Stimulated activated CD8-positive, alpha-beta memory T cell treated with anti-CD3 and anti-CD28 coated beads, Interleukin-15, amount 100 ng/mL, for 48 hours (primary cell): ENCODE data around the gene KLHL2.
A peak's percentile ranks its signal among the peaks of the same experiment; 100 is the strongest.

Experiments
- DNase-seq, 2 donors: peaks; one replicate each; pipeline ENCODE4 v3.0.0-alpha.2; 2020; ENCODE audit warnings: low read depth in 2 of 2

The KLHL2 gene

GRCh38 chr4:165289423-165289785 lies 82.0 kb downstream of the KLHL2 start:
- no peak for DNase-seq

GRCh38 chr4:165293061-165293460 lies 85.7 kb downstream of the KLHL2 start:
- DNase-seq = no peak

GRCh38 chr4:165293927-165294649 lies 86.7 kb downstream of the KLHL2 start:
- DNase-seq = no peak

DNA sequence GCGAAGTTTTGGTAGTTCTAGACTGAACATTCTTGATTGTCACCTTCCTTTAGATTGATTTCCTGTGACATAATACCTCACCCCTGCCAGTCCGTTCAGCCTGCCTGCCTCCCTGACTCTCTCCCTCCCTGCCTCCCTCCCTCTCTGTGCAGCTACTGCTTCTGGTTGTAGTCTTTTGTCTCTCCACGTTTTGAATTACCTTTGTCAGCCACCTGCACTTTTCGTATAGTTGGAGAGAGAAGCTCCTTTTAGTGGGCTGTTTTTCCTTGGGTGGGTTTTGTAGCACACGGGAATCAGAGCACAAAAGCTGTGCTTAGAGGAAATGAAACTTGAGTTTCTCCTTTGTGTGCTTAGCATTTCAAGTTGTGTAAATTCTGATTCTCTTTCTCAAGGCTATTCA lies 87.5 kb downstream of the KLHL2 start:
- no peak for DNase-seq

DNA sequence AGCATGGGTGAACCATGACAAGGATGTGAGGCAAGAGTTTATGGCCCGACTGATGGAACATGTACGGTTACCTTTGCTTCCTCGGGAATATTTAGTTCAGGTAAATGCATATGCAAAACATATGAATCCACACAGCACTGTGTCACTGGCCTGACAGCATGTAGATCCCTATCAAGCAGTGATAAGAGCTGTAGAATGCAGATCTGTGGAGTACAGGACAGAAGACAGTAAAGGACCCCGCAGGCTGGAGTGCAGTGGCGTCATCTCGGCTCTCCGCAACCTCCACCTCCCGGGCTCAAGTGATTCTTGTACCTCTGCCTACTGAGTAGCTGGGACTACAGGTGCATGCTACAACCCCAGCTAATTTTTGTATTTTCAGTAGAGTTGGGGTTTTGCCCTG lies 90.3 kb downstream of the KLHL2 start:
- DNase-seq = no peak

DNA sequence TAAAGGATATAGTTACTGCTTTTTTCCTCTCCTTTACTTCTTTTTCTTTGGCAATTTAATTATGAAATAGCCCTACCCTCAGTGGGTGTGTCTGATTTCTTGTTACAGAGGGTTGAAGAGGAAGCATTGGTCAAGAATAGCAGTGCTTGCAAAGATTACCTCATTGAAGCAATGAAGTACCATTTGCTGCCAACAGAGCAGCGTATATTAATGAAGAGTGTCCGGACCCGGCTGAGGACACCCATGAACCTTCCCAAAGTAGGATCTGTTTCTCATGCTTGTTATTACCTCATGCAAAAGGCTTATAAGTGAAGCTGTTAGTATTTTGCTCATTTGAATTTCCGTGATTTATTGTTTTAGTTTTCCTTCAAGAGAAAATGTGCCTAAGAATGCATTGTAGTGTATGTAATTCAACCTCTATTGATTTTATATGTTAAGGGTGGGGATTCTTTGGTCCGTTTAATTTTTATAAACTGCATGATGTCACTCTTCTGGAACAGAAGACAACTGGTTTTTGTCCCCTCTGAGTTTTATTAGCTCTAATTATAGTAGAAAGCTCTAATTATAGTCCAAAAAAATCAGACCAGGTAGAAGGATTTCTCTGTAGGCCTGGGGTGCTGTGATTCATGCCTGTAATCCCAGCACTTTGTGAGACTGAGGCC lies 92.2 kb downstream of the KLHL2 start:
- no peak for DNase-seq

GRCh38 chr4:165301833-165302232 lies 94.5 kb downstream of the KLHL2 start:
- DNase-seq = no peak

DNA sequence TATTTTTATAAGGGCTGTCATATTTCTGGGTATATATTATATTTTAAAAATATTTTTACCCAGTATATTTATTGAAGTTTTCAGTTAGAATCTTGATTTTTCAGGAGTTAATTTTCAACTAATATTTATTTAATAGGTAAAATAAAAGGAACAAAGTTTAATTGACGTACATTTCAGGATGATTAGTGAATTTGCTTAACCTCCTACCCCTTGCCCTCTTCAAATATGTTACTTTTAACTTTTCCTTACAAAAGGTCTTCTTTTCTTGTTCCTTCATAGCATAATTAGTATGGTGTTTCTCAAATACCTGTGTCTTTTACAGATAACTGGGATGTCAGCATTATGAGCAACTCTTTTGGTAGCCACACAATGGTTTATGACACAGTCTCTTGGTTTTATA lies 95.3 kb downstream of the KLHL2 start:
- no peak for DNase-seq

DNA sequence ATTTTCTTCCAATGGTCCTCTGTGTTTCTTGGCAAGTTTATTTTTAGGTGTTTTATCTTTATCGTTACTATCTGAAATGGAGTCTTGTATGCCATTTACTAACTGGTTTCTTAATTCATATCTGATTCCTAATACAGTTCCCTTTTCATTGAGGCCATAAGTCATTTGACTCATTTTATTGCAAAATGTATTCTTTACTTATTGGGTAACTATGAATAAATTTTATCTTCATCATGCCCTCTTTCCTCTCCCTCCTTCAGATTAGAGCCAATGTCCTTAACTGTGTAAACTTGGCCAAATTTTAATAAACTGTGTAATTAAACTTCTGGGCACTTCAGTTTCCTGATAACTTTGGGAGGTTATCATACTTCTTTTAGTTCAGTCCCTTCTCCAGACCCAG lies 100.8 kb downstream of the KLHL2 start:
- no peak for DNase-seq

- DNase-seq = no peak
These were observed 101.2 kb downstream of the KLHL2 start for GRCh38 chr4:165308606-165309005.

DNA sequence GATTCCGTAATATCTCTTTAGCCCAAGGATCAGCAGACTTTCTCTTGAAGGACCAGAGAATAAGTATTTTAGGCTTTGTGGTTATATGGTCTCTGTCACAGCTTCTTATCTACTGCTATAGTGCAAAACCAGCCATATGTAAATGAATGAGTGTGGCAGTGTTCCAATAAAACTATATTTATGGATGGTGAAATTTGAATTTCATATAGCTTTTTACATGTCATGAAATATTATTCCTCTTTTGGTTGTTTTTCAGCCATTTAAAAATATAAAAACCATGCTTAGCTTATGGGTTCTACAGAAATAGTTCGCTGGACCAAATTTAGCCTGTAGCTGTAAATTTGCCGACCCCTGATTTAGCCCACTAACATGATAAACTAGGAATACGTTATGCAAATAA lies 102.1 kb downstream of the KLHL2 start:
- DNase-seq = no peak

DNA sequence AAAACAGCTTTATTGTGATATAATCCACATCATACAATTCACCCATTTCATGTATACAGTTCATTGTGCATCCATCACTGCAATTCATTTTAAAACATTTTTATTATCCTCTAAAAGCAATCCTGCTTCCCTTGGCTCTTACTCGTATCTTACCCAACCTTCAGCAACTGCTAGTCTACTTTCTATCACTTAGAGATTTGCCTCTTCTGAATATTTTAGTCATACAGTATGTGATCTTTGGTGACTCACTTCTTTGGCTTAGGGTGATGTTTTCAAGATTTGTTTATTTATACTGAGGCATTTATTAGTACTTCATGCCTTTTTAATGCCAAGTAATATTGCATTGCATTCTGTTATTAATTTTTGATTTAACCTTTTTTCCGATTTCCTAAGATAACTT lies 105.1 kb downstream of the KLHL2 start:
- no peak for DNase-seq

DNA sequence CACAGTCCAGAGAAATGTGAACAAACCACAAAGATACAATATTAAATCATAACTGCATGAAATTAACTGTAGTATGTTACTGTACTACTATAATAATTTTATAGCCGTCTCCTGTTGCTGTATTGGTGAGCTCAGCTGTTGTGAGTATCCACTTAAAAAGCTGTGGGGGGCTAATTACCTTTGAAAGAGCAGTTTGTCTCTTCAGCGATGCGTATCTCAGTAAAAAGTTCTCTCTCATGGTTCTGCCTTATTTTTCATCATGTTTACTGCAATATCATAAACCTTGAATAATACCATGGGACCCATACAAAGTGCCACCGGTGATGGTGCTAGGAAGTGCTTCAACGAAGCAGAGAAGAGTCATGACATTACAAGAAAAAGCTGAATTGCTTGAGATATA lies 111.7 kb downstream of the KLHL2 start:
- DNase-seq = no peak

DNA sequence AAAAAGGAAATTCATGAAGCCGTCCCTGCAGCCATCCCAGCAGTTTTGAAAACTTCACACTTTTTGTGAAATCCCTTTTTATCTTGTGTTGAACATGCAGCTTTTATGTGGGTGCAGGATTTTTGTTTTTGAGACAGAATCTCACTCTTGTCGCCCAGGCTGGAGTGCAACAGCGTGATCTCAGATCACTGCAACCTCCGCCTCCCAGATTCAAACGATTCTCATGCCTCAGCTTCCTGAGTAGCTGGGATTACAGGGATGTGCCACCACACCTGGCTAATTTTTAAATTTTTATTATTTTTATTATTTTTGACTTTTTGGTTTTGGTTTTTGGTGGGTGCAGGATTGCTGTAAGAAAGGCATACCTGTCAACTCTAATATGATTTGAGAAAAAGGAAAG lies 112.1 kb downstream of the KLHL2 start:
- DNase-seq = no peak

- DNase-seq = no peak
These were observed 117.0 kb downstream of the KLHL2 start for GRCh38 chr4:165324236-165324917.

DNA sequence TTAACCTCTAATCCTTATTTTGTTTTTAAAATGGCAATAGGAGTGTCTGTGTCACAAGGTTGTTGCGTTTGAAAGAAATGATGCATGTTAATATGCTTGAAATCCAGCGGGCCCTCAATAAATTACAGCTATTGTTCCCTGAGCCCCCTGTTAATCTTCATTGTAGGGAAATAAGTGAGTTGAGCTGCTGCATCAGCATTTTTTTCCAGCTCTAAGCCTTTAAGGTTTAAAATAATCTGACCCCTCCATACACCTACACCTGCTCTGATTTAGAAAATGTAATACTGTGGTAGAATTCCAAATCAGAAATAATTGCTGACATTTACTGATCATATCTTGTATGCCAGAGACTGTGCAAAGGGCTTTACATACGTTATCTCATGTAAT lies 117.5 kb downstream of the KLHL2 start:
- no peak for DNase-seq

DNA sequence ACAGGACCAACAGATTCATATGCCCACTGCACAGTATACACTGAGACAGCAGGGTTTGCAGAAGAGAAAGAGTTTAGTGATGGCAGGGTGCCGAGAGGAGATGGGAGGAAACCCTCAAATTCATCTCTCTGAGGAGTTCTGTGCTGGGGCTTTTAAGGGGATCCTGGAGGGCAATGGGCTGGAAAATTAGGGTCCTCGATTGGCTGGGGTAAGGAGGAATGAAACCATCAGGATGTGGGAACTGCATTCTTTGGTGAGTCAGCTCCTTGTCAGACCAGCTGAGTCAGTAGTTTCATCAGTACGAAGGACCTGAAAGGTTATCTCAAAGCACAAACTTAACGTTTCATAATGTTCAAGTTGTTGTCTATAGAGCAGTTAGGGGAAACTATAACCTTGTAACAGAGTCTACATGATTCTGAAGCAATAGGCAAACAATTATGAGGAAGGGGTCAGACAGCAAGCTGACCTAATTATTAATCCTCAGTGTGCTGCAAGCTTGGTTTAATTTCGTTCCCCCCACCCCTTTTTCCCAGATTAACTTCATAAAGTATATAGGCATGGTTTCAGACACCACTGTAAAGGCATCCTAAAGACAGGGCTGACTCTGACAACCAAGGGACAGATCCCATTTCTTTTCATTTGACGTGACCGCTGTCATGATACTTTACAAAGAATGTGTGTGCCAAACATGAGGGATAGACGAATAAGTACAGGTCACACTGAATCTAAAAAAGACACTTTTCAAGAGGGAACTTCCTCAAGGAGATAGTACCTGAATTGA lies 118.6 kb downstream of the KLHL2 start:
- no peak for DNase-seq

DNA sequence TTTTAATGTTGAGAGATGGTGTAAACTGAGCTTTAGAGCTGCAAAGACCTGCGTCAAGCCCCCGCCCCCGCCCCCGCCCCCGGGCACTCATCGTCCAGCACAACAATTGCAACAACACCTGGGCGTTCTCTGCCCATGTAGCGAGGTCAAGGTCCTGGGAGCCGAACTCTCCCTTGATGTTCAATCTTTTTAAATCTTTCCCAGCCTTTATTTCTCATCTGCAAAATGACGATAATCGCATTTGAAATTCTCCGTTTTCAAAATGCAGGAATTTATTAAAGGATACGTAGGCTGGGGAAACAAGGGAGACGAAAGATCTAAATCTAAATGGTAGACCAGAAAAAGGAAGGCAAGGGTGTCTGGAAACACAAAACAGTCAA lies 119.5 kb downstream of the KLHL2 start:
- no peak for DNase-seq

DNA sequence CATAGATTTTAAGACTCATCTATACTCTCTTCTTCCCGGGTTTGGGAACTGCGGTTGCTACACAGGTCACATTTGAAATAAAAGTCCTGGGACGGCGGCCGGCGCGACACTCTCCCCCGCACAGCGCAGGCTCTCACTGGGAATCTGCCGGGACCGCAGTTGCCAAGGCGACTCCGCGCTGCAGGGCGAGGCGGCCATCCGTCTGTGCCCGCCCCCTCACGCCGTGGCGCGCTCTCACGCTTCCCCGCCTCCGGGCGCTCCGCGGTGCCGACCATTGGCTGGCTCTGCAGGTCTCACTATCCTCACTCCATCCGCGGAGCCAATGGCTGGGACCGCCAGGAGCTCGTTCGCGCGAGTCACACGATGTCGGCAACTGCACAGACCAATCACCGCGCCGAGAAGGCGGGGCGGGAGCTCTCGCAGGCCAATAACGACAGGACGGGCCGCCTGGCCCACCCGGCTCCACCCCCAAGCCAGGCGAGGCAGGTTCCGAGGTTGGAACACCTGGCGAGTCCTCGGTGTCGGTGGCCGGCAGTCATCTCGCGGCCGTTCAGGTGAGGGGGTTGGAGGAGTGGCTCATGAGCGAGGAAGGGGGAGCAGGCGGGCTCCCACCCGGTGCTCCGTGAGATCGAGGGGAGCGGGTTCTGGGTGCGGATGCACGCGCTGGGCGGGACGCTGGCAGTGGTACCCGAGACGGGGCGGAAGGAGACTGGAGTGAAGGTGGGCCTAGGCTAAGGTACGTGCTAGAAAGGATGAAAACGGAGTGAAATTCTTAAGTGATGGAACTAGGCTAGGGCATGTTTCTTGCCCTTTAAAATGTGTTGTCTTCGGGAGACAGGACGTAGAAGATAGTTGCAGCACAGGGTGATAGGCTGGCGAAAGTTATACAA lies 120.1 kb downstream of the KLHL2 start, which contains the start of gene MSMO1:
Gene MSMO1 (plus strand): TSS at position 459 of the 890 bp plus-strand sequence. CDS start 5,702 bp downstream, outside the sequence.
- DNase-seq = peak; percentile 98 to 99

DNA sequence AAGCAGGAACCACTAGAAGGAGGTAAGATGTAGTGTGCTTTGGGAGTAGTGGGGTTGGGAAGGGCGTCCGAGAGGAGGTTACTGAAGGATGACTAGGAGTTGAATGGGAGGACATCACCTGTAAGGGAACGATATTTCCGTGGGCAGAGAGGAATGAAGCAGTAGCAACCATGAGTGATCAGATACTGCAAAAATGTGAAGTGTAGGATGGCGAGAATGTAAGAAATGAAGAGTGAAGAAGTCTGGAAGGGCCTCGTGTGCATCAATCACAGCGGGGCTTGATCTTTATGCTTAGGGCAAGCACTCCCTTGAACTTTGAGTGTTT lies 120.7 kb downstream of the KLHL2 start:
- no peak for DNase-seq

DNA sequence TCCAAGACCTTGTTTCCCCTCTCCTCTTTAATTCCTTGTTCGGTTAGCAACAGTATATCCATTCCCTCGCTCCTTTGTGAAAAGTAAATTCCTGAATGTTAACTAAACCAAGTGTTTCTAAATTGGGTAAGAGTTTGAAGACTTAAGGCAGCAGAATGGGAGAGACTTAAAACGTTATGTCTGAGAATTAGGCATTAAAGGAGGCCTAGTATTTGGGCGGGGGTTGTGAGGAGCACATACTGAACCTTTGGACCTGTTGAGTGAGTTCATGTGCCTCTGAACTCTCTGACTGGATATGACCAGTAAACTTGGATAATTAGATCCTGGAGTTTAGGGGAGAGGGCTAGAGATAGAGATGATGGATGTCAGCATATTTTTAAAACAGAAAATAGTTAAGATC lies 121.3 kb downstream of the KLHL2 start:
- no peak for DNase-seq
